ENCODE measurements around the gene ATCAY. TPM values are rescaled to one million over a fixed set of nuclear protein-coding genes. Genes with fewer than 3 reads are reported as not detected.
"Not testable (repeated sequence)": the region's sequence is repeated elsewhere in the genome, so short reads cannot be mapped to it uniquely, and the experiment has no call there.

The ATCAY gene
- total RNA-seq, 2 experiments from 2014 or later: not detected

GRCh38 chr19:3954107-3954506, 73.6 kb downstream of the ATCAY start:
- POLR2A ChIA-PET: interaction anchor here (1.2 kb wide), 1 partner anchor 33 kb away, joined by 3 read pairs; no protein-coding TSS in a partner anchor
- no peaks in the 10 kb centered on the region for H3K27me3 ChIP-seq (ENCODE audit: control insufficient read depth in 1 of 2, insufficient read depth in 2 of 2, low read length in 2 of 2)
- no peaks in the 10 kb centered on the region for H3K9me3 ChIP-seq (ENCODE audit: control insufficient read depth in 1 of 2, insufficient read depth in 1 of 2, low read length in 2 of 2)
- no peak for TF ChIP-seq CTCF (IDR thresholded peaks at IDR 0.05)
- no peak for ATAC-seq (ENCODE audit: poor library complexity)
- no peak overlapping the region for H3K27ac ChIP-seq (ENCODE audit: low read depth in 1 of 2, low read length in 2 of 2)
- peaks cover 6% of the 10 kb centered on the region for H3K4me1 Mint-ChIP-seq (ENCODE audit: low read depth)
- peaks cover 7% of the 10 kb centered on the region for H3K36me3 Mint-ChIP-seq (ENCODE audit: low read depth)
- H3K9me3 Mint-ChIP-seq: no peaks in the 10 kb centered on the region
- H3K27ac Mint-ChIP-seq: no peak overlapping the region
- no peak overlapping the region for H3K4me3 Mint-ChIP-seq
- H3K4me3 ChIP-seq (ENCODE audit: low read length): no peak overlapping the region
- CTCF ChIA-PET: no interaction called here
- peaks cover 12% of the 10 kb centered on the region for H3K36me3 ChIP-seq (ENCODE audit: insufficient read depth, low read length)
- no peak for DNase-seq
- peaks cover 16% of the 10 kb centered on the region for H3K4me1 ChIP-seq (ENCODE audit: insufficient read depth, low read length)
- intact Hi-C loops (cut with DNase I, micrococcal nuclease): no loop called here
- H3K27me3 Mint-ChIP-seq: peaks cover 6% of the 10 kb centered on the region

- DNase-seq; H3K4me3 ChIP-seq (ENCODE audit: low read length); H3K27me3 Mint-ChIP-seq; H3K27me3 ChIP-seq (ENCODE audit: control insufficient read depth in 1 of 2, insufficient read depth in 2 of 2, low read length in 2 of 2); ATAC-seq (ENCODE audit: poor library complexity); intact Hi-C loops (cut with DNase I, micrococcal nuclease); H3K36me3 Mint-ChIP-seq (ENCODE audit: low read depth); H3K9me3 ChIP-seq (ENCODE audit: control insufficient read depth in 1 of 2, insufficient read depth in 1 of 2, low read length in 2 of 2); H3K27ac Mint-ChIP-seq; POLR2A ChIA-PET; H3K4me1 Mint-ChIP-seq (ENCODE audit: low read depth); H3K27ac ChIP-seq (ENCODE audit: low read depth in 1 of 2, low read length in 2 of 2); H3K4me3 Mint-ChIP-seq; H3K9me3 Mint-ChIP-seq: not testable (repeated sequence)
- CTCF ChIA-PET: interaction anchor here (1.6 kb wide), 1 partner anchor 33 kb away, joined by 5 read pairs; no protein-coding TSS in a partner anchor
- H3K4me1 ChIP-seq (ENCODE audit: insufficient read depth, low read length): peaks cover 15% of the 10 kb centered on the region
- peaks cover 22% of the 10 kb centered on the region for H3K36me3 ChIP-seq (ENCODE audit: insufficient read depth, low read length)
These were observed 74.8 kb downstream of the ATCAY start for GRCh38 chr19:3955276-3955675.

GRCh38 chr19:3955688-3956087, 75.2 kb downstream of the ATCAY start:
- Mint-ChIP-seq H3K4me3 (no peak overlapping the region), H3K27ac (no peak overlapping the region), H3K9me3 (no peaks in the 10 kb centered on the region), H3K27me3 (peaks cover 6% of the 10 kb centered on the region), H3K36me3 (ENCODE audit: low read depth) (peaks cover 7% of the 10 kb centered on the region), H3K4me1 (ENCODE audit: low read depth) (peaks cover 6% of the 10 kb centered on the region)
- DNase-seq (no peak), ATAC-seq (ENCODE audit: poor library complexity) (no peak)
- no peak overlapping the region for H3K27ac ChIP-seq (ENCODE audit: low read depth in 1 of 2, low read length in 2 of 2)
- CTCF ChIA-PET: interaction anchor here (1.6 kb wide), 1 partner anchor 32 kb away, joined by 5 read pairs; no protein-coding TSS in a partner anchor
- H3K27me3 ChIP-seq (ENCODE audit: control insufficient read depth in 1 of 2, insufficient read depth in 2 of 2, low read length in 2 of 2): no peaks in the 10 kb centered on the region
- no peaks in the 10 kb centered on the region for H3K9me3 ChIP-seq (ENCODE audit: control insufficient read depth in 1 of 2, insufficient read depth in 1 of 2, low read length in 2 of 2)
- H3K4me1 ChIP-seq (ENCODE audit: insufficient read depth, low read length): peaks cover 11% of the 10 kb centered on the region
- POLR2A ChIA-PET: no interaction called here
- no peak overlapping the region for H3K4me3 ChIP-seq (ENCODE audit: low read length)
- peaks cover 25% of the 10 kb centered on the region for H3K36me3 ChIP-seq (ENCODE audit: insufficient read depth, low read length)
- no peak for TF ChIP-seq CTCF (IDR thresholded peaks at IDR 0.05)
- intact Hi-C loops (cut with DNase I, micrococcal nuclease): no loop called here
